Activated CD8-positive, alpha-beta memory T cell treated with anti-CD3 and anti-CD28 coated beads, Interleukin-2, amount 50 U/mL, for 4 hours (primary cell): ENCODE results near the gene SPRR2A.
"Not testable (repeated sequence)": the region's sequence is repeated elsewhere in the genome, so short reads cannot be mapped to it uniquely, and the experiment has no call there.

ENCODE experiments used
- DNase-seq: peaks from one replicate; pipeline ENCODE4 v3.0.0-alpha.2; 2020

The SPRR2A gene

DNA sequence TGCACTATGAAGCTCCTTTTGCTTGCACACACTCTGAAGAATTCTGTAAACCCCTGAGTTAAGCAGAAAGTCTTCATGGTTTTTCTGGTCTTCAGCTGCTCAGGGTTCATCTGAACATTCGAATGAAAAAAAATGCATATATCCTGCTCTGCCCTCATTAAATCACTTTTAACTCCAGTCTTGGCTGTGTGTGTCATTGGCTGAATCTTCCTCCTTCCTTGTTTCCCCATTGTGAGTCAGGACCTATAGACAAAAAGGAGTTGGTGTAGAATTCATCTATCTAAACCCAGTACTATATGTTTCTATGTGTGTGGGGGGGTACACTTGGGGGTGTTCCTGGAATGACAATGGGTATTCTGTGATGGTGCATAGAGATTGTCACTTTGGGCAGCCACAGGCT, 32.9 kb downstream of the SPRR2A start:
- no peak for DNase-seq

GRCh38 chr1:153023109-153023508, 34.2 kb downstream of the SPRR2A start:
- DNase-seq: no peak

- DNase-seq: not testable (repeated sequence)
These were observed 35.0 kb downstream of the SPRR2A start for GRCh38 chr1:153022340-153022739.

DNA sequence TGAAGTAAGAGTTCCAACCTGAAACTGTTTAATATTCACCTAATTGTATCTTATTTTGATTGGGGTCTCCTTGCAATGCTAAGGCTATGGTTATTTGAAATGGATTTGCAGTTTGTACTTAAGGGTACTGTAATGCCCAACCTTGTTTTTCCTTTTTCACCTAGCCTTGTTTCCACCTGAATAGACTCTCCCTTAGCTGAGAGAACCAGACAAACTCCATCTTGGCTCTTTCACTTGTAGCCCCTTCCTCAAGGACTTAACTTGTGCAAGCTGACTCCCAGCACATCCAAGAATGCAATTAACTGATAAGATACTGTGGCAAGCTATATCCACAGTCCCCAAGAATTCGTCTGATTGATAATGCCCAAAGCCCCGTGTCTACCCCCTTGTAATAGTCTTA, 35.5 kb downstream of the SPRR2A start:
- DNase-seq: not testable (repeated sequence)

DNA sequence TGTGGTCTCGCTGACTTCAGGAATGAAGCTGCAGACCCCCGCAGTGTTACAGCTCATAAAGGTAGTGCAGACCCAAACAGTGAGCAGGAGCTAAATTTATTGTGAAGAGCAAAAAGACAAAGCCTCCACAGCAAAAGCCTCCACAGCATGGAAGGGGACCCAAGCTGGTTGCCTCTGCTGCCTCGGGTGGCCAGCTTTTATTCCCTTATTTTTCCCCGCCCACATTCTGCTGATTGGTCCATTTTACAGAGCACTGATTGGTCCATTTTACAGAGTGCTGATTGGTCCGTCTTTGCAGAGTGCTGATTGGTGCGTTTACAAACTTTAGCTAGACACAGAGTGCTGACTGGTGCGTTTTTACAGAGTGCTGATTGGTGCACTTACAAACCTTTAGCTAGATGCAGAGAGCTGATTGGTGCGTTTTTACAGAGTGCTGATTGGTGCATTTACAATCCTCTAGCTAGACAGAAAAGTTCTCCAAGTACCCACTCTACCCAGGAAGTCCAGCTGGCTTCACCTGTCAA, 46.0 kb downstream of the SPRR2A start:
- DNase-seq: not testable (repeated sequence)
